ENCODE results near the gene SLC49A3. TPM values are rescaled to one million over a fixed set of nuclear protein-coding genes. Genes with fewer than 3 reads are reported as not detected.

Gene SLC49A3
- total and polyA plus RNA-seq, 10 of the 15 experiments (the other 5 are each of a cell fraction or from before 2014, with no cell fraction given) = 0.09 to 0.85 (median 0.18) TPM; not detected in 4

- no peaks in the 10 kb centered on the region for H4K20me1 ChIP-seq (ENCODE audit: control insufficient read depth, insufficient read depth)
- intact Hi-C loops (cut with micrococcal nuclease; ENCODE audit: unreplicated experiment) (no loop called here), in situ Hi-C loops (cut with MboI) (no loop called here)
- H3K36me3 ChIP-seq (ENCODE audit: control insufficient read depth in 2 of 2, insufficient read depth in 2 of 2, low read length in 1 of 2) = peaks cover 1 to 2% of the 10 kb centered on the region in 2 experiments; a peak in 3 of 4 replicates
- H3K4me1 ChIP-seq (ENCODE audit: control insufficient read depth, insufficient read depth, low read length) = no peaks in the 10 kb centered on the region; the same call in 1 of the 2 replicates
- peak overlapping the region; percentile 86 for H3K4me2 ChIP-seq (ENCODE audit: control insufficient read depth, insufficient read depth)
- peak overlapping the region; percentile 60 for H3K4me3 ChIP-seq
- ChIA-PET RAD21 (ENCODE audit: unreplicated experiment) (no interaction called here), SMC1A (ENCODE audit: uncharacterized antibody, unreplicated experiment) (no interaction called here), CTCF (no interaction called here), POLR2A (no interaction called here)
- peaks cover 30% of the 10 kb centered on the region for H3K79me2 ChIP-seq (ENCODE audit: control insufficient read depth, insufficient read depth, low read length)
- H3K27me3 ChIP-seq (replicated peaks in 1 of 2; ENCODE audit: control insufficient read depth in 2 of 2, insufficient read depth in 2 of 2, low read length in 1 of 2) = no peaks in the 10 kb centered on the region
- TF ChIP-seq PAX8 (IDR thresholded peaks at IDR 0.05) = no peak
- TF ChIP-seq IRF4 (IDR thresholded peaks at IDR 0.05; ENCODE audit: low read depth, low read length) = no peak
- TF ChIP-seq MEF2B (IDR thresholded peaks at IDR 0.05; ENCODE audit: partially characterized antibody, poor library complexity, severe bottlenecking) = peak; percentile 59
- TF ChIP-seq TCF12 (IDR thresholded peaks at IDR 0.05; ENCODE audit: low read depth, low read length) = no peak
- peak; percentile 27; the same call in 1 of the 2 replicates for TF ChIP-seq NR2F1 (conservative IDR thresholded peaks at IDR 0.05)
- no peak for TF ChIP-seq PRDM15 (CRISPR knock-in tag; IDR thresholded peaks at IDR 0.05)
- FAIRE-seq = no peak
- no peak for ATAC-seq
- no peak for DNase-seq (ENCODE audit: low read depth, low spot score)
- H3K27ac ChIP-seq (ENCODE audit: control insufficient read depth, insufficient read depth) = peak overlapping the region; percentile 46
- no TSS peak for BruUV-seq (replicated peaks)
- peak overlapping the region; percentile 60 for H3K9ac ChIP-seq (ENCODE audit: control insufficient read depth, insufficient read depth, low read length)
- H3K9me3 ChIP-seq (replicated peaks; ENCODE audit: control insufficient read depth, insufficient read depth, low read length) = no peaks in the 10 kb centered on the region
- WGBS (ENCODE audit: insufficient coverage, insufficient replicate concordance, low lambda C conversion rate, missing lambda C conversion rate) = 58% methylated on average over 14 of the region's 21 CpGs
- no peak overlapping the region for H2AFZ ChIP-seq (ENCODE audit: control insufficient read depth, low read depth, low read length)
Observed at GRCh38 chr4:706834-707598, 18.1 kb upstream of the SLC49A3 start.

Data from GM12878 (cell line).